GM18858 (cell line): ENCODE results near the gene ZNF169.
"Not testable (repeated sequence)": the region's sequence is repeated elsewhere in the genome, so short reads cannot be mapped to it uniquely, and the experiment has no call there.

Experiments used
- ATAC-seq: cut with Tn5 transposase; IDR thresholded peaks from one replicate; pipeline ENCODE4 v1.9.1; 2021; ENCODE audit not compliant: unreplicated experiment

ZNF169 gene

DNA sequence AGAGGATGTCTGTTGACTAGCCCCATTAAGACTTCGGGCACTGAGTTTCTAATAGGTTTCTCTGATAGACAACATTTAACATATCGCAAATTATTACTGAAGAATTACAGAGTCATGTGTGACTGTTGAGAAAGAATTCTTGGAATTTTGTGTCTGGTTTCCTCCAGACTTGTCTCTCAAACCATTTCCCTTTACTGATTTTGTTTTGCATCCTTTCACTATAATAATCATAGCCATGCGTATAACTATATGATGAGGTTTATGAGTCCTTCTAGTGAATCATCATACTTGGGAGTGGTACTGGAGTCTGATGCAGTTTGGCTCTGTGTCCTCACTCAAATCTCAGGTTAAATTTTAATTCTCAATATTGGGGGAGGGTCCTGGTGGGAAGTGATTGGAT lies 27.0 kb downstream of the ZNF169 start:
- ATAC-seq = no peak

DNA sequence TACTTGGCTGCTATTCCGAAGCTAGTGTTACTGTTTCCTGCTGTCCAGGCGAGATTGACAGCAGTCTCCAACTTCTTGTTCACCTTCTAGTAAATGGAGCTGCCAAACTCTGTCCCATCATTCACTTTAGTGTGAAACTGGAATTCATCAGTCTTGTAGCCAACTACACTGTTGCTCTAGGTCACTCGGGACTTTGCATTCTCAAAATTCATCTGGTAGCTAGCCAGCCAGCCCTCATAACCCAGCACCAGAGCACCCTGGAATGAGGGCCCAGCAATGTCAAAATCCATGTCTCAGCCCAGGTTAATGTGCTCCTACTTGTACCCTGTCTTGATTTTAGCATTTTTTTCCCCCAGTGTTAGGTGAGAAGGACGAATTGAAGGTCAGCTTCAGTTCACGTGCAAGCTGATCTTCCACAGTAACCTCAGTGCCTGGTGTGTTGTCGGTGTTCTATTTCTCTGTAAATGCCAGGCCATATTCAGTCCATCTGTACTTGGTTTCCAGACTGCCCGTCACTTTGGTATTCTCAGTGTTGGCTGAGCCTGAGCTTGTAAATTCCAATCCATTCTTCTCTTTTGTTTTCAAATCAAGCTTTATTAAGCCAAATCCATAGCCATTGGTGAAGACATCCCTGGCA lies 28.9 kb downstream of the ZNF169 start:
- ATAC-seq = no peak

DNA sequence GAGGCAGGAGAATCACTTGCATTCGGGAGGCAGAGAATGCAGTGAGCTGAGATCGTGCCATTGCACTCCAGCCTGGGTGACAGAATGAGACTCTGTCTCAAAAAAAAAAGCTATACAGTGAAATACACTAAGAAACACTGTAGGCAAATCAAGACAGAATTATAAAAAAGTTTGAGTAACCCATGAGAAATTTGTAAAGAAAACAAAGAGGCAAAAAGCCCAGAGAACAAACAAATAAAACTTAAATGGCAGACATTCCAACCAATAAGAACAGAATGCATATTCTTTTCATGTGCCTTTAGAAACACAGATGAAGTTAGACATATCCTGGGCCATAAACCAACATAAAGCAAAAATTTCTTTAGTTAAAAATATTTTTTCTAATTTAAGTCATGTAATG lies 30.6 kb downstream of the ZNF169 start:
- ATAC-seq = no peak

DNA sequence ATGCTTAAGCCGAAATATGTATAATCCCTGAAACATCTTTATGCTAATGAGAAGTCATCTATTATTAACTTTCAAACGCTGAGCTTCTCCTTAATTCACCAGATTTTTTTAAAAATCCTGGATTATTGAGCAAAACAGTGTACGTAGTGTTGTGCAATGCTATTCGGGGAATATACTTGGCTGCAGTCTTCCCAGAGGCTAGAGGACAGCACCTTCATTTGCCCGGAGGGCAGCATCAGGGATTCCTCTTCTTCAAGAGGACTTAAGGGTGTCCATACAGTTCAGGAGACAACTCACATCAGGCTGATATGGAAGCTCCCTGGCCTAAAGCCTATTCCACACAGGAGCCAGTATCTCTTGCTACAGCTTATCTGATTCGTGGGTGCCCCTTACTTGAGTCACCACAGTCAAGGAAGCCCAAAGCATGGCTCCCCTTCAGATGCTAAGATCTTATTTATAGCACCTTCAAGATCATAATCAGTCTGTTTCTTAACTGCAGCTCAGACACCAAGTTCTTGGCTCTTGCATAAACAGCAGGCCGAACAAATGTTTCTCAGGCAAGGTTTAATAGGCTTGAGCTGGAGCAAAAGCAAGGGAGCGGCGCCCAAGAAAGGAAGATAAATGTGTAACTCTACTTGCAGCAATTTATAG lies 40.0 kb downstream of the ZNF169 start:
- ATAC-seq = no peak

DNA sequence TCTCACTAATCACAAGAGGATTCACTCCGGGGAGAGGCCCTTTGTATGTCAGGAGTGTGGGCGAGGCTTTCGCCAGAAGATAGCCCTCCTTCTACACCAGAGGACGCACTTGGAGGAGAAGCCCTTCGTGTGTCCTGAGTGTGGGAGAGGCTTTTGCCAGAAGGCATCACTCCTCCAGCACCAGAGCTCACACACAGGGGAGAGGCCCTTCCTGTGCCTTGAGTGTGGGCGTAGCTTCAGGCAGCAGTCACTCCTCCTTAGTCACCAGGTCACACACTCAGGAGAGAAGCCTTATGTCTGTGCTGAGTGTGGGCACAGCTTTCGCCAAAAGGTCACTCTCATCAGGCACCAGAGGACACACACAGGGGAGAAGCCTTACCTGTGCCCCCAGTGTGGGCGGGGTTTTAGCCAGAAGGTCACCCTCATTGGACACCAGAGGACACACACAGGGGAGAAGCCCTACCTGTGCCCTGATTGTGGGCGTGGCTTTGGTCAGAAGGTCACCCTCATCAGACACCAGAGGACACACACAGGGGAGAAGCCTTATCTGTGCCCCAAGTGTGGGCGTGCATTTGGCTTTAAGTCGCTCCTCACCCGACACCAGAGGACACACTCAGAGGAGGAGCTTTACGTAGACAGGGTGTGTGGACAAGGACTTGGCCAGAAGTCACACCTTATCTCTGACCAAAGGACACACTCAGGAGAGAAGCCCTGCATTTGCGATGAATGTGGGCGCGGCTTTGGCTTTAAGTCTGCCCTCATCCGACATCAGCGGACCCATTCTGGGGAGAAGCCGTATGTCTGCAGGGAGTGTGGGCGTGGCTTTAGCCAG lies 41.6 kb downstream of the ZNF169 start:
- no peak for ATAC-seq

DNA sequence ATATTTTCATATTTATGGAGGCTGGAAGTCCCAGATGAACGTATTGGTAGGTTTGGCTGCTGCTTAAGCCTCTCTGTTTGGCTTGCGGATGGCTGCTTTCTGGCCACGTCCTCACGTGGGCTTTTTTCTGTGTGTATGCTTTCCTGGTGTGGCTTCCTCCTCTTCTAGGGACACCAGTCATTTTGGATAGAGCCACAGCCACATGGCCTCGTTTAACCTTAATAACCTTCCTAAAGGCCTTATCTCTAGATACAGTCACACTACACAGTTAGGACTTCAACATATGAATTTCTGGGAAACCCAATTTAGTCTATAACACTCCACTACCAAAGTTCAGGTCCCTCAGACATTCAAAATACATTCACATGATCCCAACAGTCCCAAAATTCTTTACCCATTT lies 42.5 kb downstream of the ZNF169 start:
- ATAC-seq = no peak

DNA sequence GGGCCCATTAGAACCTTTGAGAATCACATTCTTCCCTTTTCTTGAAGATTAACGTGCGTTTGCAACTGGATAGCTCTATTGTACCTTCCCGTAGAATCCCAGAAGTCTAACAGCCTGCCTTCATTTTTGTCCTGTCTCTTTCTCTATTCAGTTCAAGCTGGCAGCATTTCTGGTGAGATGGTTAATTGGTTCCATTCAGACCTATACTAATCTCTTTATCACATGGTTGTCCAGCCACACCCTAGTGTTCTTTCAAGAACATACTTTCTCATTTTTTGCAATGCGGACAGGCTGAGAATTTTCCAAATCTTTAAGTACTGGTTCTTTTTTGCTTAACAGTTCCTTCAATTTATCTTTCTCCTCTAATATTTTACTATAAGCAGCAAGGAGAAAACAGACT lies 43.3 kb downstream of the ZNF169 start:
- no peak for ATAC-seq

DNA sequence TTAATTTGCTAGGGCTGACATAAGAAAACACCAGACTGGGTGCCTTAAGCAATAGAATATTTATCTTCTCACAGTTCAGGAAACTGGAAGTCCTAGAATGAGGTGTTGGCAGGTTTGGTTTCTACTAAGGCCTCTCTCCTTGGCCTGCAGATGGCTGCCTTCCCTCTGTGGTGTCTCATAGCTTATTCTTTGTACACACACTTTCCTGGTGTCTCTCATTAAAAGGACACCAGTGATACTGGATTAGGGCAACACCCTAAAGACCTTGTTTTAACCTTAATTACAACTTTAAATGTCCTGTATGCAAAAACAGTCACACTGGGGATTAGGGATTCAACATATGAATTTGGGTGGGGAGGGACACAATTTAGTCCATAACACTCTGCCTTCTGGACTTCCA lies 44.2 kb downstream of the ZNF169 start:
- ATAC-seq = no peak

DNA sequence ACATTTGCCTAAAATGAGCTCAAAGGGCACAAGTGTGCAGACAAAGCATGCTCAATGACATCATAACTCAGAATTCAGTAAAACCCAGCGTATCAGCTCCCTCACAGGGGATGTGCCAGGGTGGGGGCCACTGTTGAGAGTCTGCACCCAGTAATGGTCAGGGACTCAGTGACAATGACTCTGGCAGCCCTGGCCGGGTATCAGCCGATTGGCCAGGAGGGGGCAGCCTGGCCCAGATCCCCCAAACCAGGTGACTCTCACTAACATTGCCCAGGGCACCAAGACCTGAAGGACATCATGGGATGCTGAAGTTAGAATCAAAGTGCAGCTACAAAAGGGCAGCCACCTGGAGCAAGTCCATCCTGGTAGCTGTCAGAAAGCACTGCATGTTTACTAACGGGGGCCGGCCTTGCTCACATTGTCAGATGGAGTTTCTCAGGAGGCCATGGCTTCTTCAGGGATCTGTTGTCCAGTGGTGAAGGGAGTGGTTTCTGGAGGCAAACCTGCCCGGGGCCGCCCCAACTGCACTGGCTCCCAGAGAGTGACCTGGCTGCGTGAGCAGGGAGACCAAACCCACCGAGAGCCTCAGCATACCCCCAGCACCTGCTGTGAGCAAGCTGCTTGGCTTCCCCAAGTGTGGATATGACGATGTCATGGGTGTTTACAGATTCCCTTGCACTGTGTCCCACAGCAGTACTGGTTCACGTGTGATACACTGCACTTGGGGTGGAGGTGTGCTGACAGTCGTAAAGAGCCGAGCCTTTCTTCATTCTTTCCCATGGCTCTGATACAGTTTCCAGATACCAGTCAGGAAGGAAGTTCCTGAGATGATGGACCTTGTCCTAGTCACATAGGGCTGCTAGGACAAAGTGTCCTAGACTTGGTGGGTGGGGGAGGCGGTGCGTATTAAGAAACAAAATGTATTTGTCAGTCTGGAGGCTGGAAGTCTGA lies 56.2 kb downstream of the ZNF169 start:
- ATAC-seq = not testable (repeated sequence)

DNA sequence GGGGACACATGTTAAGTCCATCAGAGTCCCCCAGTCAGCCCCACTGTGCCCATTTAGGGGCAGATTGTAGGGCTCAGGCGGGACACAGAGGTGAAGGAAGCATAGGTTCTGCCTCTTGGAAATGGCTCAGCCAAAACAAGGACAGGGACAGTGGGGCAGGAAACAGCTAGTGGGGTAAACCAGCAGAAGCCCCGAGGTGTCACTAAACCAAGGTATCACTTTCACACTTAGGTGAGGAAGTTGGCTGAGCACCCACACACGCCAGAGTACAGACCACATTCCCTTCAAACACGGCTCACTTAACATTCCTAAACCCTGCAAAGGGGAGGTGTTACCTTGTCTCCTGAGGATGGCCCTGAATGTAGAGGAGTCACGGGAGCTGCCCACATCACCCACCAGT lies 57.1 kb downstream of the ZNF169 start:
- ATAC-seq = not testable (repeated sequence)

DNA sequence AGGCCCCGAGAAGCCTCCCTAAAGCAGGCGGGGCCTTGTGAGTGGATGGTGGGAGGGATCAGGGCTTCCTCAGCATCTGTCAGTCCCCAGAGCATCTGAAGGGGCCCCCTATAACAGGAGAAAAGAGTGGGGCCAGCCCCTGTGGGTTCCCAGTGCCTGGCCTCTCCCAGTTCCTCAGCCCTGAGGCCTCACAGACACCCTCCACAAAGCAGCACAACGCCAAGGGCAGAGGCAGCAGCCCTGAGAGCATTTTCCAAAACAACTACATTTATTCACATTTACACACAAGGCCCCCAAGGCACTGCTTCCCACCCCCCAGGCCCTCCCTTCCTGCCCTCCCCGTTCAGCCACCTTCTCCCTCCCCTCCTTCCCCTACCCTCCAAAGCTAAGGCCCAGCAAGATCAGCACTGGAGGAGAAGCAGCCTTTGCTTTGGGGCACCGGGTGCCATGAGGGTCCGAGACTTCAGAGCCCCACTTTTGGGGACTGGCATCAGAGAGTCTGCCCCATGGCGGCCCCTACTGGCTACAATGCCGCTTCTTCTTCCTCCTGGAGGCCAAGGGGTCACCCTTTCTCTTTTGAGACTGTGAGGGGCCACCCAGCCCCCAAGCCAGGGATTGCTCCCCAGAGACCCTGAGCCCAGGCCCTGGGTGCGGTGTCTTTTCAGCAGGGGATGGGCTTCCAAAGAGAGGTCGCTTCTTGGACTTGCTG lies 59.0 kb downstream of the ZNF169 start:
- ATAC-seq = not testable (repeated sequence)

DNA sequence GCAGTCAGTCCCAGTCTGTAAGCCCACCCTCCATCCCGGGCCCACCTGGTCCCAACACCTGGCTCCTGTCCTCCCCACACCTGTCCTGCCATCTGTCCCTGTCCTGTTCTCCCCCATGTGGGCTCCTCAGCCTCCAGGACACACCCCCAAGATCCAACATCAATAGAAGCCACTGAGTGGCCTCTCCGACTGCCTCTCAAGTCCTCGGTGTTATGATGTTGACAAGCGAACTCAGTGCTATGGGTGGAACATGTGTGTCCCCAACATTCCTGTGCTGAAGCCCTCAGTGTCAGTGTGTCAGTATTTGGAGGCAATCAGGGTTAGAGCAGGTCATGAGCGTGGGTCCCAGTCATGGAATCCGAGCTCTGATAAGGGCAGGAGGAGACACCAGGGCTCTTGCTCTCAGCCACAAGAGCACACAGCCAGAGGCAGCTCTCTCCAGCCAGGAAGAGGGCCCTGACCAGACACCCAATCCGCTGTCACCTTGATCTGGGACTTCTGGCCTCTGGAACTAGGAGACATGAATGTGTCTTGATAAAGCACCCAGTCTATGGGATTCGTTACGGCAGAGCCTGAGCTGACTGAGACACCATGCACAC lies 63.3 kb downstream of the ZNF169 start:
- not testable (repeated sequence) for ATAC-seq

DNA sequence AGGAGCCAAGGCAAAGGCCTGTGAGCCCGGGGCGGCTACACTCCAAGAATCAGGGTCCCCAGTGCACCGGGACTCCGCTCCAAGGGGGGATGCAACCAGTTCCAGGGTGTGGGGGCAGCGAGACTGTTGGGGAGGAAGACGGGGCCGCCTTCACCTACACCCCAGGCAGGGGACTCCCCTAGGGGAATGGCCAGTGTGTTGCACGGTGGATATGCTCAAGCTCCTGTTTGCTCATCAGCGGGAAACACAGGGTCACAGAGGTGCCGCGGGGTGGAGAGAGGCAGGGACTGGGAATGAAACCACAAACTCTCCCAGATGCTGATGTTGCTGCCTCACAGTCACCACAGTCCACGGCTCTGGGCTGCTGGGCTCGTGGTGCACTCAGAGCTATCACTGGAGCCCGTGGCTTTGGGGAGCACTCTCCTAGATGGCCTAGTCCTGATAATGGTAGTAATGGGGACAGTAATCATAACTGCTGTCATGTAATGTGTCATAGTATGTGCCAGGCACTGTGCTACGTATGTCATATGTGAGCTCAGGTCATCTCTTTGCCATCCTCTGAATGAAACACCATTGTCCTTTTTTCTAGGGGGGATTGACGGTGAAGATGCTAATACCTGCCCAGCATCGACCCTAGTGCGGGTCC lies 64.2 kb downstream of the ZNF169 start:
- ATAC-seq = not testable (repeated sequence)

DNA sequence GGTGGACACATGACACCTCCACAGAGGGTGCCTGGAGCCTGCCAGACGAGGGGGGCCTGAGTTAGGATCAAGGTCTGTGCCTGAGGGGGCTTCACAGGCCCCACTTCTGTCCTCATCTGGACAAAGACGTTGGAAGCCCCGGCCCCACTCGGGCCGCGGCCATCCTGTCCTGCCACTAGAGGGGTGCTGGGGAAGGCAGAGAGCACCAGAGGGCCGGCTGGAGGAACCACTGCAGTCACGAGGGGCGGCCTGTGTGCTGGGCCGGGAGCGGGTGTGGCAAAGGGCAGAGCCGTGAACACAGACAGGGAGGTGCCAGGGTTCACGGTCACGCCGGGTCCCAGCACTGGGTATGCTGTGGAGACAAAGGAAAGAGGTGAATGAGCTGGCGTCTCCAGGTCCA lies 66.5 kb downstream of the ZNF169 start:
- ATAC-seq = not testable (repeated sequence)

DNA sequence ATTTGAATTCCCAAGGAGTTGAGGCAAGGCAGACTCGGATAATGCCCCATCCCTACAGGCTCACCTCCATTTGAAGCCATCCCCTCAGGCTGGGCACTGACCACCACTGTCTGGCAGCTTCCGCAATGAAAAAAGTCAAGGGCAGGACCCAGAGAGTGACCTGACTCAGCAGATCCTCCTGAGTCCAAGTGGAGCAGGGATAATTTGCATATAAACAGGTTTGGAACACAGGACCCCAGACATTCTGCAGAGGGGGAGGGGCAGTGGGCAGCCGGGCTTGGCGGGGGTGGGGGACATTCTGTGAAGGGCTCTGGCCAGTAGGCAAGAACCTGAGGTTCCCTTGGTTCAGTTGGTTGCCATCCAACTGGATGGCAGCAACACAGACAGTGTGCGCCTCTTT lies 69.4 kb downstream of the ZNF169 start, which contains the start of gene NUTM2F:
NUTM2F (minus strand) TSS at position 101 of the 400 bp plus-strand sequence; CDS start at position 80, 21 bp downstream.
- not testable (repeated sequence) for ATAC-seq

DNA sequence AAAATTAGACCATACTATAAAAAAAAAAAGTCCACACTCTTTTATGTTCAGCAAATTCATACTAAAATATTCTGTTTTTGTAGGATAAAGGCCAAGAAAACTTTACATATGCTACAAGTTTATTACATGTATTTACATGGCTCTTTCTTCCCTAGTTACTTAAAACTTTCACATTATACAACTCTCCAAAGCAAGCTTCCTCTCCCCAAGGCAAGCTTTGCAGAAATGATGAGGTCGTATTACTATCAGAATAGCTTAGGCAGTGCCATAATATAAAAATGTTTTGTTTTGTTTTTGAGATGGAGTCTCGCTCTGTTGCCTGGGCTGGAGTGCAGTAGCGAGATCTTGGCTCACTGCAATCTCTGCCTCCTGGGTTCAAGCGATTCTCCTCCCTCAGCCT lies 77.3 kb downstream of the ZNF169 start:
- ATAC-seq = not testable (repeated sequence)

DNA sequence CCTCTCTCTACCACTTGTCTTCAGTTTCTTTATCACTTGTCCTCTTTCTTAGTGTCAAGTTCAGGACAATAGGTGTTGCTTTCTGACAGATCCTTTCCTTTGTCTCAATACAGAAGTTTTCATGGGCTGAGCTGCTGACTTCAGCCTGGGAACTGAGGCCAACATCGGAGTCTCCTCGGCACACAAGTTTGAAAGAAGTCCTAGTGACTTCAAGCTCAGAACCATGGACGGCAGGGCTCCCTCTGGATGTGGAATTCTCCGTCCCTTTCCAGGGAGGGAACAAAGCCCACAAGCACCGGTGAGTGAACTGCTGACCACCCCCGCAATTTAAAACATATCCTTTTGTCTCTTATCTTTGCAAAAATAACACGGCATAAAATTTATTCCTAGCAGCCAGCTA lies 79.6 kb downstream of the ZNF169 start:
- ATAC-seq = not testable (repeated sequence)

DNA sequence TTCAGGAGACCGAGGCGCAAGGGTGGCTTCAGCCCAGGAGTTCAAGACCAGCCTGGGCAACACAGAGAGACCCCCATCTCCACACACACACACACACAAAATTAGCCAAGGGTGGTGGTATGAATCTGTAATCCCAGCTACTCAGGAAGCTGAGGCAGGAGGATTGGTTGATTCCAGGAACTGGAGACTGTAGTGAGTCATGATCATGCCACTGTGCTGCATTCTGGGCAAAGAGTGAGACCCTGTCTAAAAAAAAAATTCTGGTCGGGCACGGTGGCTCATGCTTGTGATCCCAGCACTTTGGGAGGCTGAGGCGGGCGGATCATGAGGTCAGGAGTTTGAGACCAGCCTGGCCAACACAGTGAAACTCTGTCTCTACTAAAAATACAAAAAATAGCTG lies 80.6 kb downstream of the ZNF169 start:
- not testable (repeated sequence) for ATAC-seq

DNA sequence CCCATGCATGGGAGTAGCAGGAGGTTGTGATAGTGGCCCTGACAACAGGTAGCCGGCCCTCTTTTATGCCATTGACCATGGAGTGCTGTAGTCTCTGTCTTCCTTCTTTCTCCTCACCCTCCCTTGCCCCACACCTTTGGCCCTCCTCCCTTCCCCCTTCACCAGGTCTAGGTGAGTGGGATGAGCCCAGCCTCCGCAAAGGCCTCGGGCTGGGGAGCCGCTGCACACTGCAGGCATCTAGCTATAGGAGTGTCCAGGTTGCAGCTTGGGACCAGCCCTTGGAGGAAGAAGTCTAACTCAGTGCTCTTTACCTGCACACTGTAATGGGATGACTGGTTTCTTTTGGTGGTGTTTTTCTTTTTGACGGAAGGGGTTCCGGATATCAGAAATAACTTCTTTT lies 81.7 kb downstream of the ZNF169 start:
- ATAC-seq = not testable (repeated sequence)
